ENCODE data around the gene THBD.

Gene THBD

DNA sequence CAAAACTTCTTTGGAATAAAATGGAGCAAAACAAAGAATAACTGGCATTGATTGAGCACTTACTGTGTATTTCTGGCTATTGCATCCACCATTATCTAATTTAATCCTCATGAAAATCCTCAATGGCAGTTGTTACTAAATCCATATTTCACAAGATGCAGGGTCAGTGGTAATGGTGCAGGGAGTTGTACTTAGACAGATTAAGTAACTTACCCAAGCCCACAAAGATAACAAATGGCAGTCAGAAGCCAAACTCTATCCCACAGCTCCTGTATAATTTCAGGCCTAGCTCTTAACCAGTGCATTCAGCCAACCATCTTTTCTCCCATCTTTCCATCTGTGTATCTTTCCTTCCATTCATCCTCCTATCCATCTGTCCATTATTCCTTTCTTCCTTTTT, 43.7 kb downstream of the THBD start:
- TF ChIP-seq, protein P1, sequence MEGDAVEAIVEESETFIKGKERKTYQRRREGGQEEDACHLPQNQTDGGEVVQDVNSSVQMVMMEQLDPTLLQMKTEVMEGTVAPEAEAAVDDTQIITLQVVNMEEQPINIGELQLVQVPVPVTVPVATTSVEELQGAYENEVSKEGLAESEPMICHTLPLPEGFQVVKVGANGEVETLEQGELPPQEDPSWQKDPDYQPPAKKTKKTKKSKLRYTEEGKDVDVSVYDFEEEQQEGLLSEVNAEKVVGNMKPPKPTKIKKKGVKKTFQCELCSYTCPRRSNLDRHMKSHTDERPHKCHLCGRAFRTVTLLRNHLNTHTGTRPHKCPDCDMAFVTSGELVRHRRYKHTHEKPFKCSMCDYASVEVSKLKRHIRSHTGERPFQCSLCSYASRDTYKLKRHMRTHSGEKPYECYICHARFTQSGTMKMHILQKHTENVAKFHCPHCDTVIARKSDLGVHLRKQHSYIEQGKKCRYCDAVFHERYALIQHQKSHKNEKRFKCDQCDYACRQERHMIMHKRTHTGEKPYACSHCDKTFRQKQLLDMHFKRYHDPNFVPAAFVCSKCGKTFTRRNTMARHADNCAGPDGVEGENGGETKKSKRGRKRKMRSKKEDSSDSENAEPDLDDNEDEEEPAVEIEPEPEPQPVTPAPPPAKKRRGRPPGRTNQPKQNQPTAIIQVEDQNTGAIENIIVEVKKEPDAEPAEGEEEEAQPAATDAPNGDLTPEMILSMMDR (IDR thresholded peaks at IDR 0.05; ENCODE audit: poor library complexity, severe bottlenecking) = no peak
- ATAC-seq (ENCODE audit: low read depth) = no peak
- Histone ChIP-seq H3K4me1 (ENCODE audit: insufficient read depth, poor library complexity, severe bottlenecking) (peaks cover 7% of the 10 kb centered on the region), H3K27me3 (ENCODE audit: insufficient read depth, poor library complexity, severe bottlenecking) (no peaks in the 10 kb centered on the region), H3K9me3 (ENCODE audit: severe bottlenecking) (no peaks in the 10 kb centered on the region), H3K27ac (ENCODE audit: poor library complexity, severe bottlenecking) (no peak overlapping the region), H3K4me3 (ENCODE audit: severe bottlenecking) (no peak overlapping the region), H3K36me3 (ENCODE audit: low read depth) (no peaks in the 10 kb centered on the region)
- no peak for DNase-seq (ENCODE audit: low spot score)

DNA sequence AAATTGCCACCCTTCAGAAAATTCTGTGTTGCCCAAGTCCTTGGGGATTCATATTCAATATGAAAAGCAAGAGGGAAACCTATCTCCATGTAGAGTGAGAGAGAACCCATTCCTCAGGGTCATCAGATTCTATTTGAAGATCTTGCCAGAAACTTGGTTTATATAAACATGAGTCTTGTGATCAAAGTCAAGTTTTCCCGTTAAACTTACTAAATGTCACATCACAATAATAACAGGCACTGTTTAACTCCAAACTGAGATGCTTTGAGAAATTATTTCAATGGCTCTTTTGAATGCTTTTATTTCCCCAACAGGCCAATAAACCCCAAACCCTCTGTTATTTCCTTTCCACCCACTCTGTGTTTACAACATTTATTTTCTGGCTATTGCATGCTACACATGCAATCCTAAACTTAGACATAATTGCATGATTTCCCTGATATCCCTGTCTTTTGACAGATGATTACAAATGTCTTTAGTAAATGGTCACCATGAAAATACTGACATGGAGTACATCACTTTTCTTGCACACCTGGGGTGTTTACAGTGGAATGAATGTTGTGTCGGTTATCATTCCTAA, 45.5 kb downstream of the THBD start:
- no peaks in the 10 kb centered on the region for H3K36me3 ChIP-seq (ENCODE audit: low read depth)
- H3K27me3 ChIP-seq (ENCODE audit: insufficient read depth, poor library complexity, severe bottlenecking) = no peaks in the 10 kb centered on the region
- no peak overlapping the region for H3K27ac ChIP-seq (ENCODE audit: poor library complexity, severe bottlenecking)
- ATAC-seq (ENCODE audit: low read depth) (no peak), DNase-seq (ENCODE audit: low spot score) (no peak)
- no peak overlapping the region for H3K4me3 ChIP-seq (ENCODE audit: severe bottlenecking)
- H3K4me1 ChIP-seq (ENCODE audit: insufficient read depth, poor library complexity, severe bottlenecking) = peaks cover 3% of the 10 kb centered on the region
- no peaks in the 10 kb centered on the region for H3K9me3 ChIP-seq (ENCODE audit: severe bottlenecking)
- TF ChIP-seq, protein P1 (IDR thresholded peaks at IDR 0.05; ENCODE audit: poor library complexity, severe bottlenecking) = no peak

- H3K36me3 ChIP-seq (ENCODE audit: low read depth) = no peaks in the 10 kb centered on the region
- H3K4me3 ChIP-seq (ENCODE audit: severe bottlenecking) = no peak overlapping the region
- no peak overlapping the region for H3K27ac ChIP-seq (ENCODE audit: poor library complexity, severe bottlenecking)
- H3K27me3 ChIP-seq (ENCODE audit: insufficient read depth, poor library complexity, severe bottlenecking) = no peaks in the 10 kb centered on the region
- DNase-seq (ENCODE audit: low spot score) = no peak
- peaks cover 3% of the 10 kb centered on the region for H3K4me1 ChIP-seq (ENCODE audit: insufficient read depth, poor library complexity, severe bottlenecking)
- no peaks in the 10 kb centered on the region for H3K9me3 ChIP-seq (ENCODE audit: severe bottlenecking)
- TF ChIP-seq, protein P1 (IDR thresholded peaks at IDR 0.05; ENCODE audit: poor library complexity, severe bottlenecking) = no peak
- no peak for ATAC-seq (ENCODE audit: low read depth)
These were observed 46.3 kb downstream of the THBD start for GRCh38 chr20:23003077-23003635.

DNA sequence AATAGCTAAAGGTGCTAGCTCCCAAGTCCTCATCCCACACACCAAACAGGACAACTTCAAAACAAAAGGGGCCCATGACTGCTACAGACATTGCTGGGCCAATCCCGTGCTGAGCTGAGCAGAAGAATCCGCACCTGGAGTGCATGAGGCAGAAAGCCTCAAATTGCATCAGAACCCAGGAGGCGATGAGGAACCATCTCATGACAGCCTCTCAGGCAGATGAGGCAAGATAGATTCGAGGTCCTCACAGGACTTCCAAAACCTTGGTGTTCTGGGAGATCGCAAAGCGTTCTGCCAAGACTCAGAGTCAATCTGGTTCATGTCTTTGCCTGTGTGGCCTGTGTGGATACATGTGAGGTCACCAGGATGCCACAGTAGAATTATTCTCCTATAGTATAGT, 47.2 kb downstream of the THBD start:
- H3K9me3 ChIP-seq (ENCODE audit: severe bottlenecking) = no peaks in the 10 kb centered on the region
- H3K36me3 ChIP-seq (ENCODE audit: low read depth) = no peaks in the 10 kb centered on the region
- no peak overlapping the region for H3K4me3 ChIP-seq (ENCODE audit: severe bottlenecking)
- ATAC-seq (ENCODE audit: low read depth) = no peak
- DNase-seq (ENCODE audit: low spot score) = no peak
- H3K27me3 ChIP-seq (ENCODE audit: insufficient read depth, poor library complexity, severe bottlenecking) = no peaks in the 10 kb centered on the region
- TF ChIP-seq, protein P1 (IDR thresholded peaks at IDR 0.05; ENCODE audit: poor library complexity, severe bottlenecking) = no peak
- peaks cover 3% of the 10 kb centered on the region for H3K4me1 ChIP-seq (ENCODE audit: insufficient read depth, poor library complexity, severe bottlenecking)
- no peak overlapping the region for H3K27ac ChIP-seq (ENCODE audit: poor library complexity, severe bottlenecking)

- H3K4me1 ChIP-seq (ENCODE audit: insufficient read depth, poor library complexity, severe bottlenecking) = peaks cover 3% of the 10 kb centered on the region
- no peaks in the 10 kb centered on the region for H3K36me3 ChIP-seq (ENCODE audit: low read depth)
- no peak overlapping the region for H3K4me3 ChIP-seq (ENCODE audit: severe bottlenecking)
- H3K9me3 ChIP-seq (ENCODE audit: severe bottlenecking) = no peaks in the 10 kb centered on the region
- no peaks in the 10 kb centered on the region for H3K27me3 ChIP-seq (ENCODE audit: insufficient read depth, poor library complexity, severe bottlenecking)
- TF ChIP-seq, protein P1 (IDR thresholded peaks at IDR 0.05; ENCODE audit: poor library complexity, severe bottlenecking) = no peak
- ATAC-seq (ENCODE audit: low read depth) (no peak), DNase-seq (ENCODE audit: low spot score) (no peak)
- peak overlapping the region; percentile 45 for H3K27ac ChIP-seq (ENCODE audit: poor library complexity, severe bottlenecking)
These were observed 49.1 kb downstream of the THBD start for GRCh38 chr20:23000232-23000947.
